Activated effector memory CD4-positive, alpha-beta T cell treated with anti-CD3 and anti-CD28 coated beads, Interleukin-2, amount 50 U/mL, for 16 hours (primary cell): Measurements from ENCODE around the gene VWA5B1.
"Not testable (repeated sequence)": the region's sequence is repeated elsewhere in the genome, so short reads cannot be mapped to it uniquely, and the experiment has no call there.

Experiments
- DNase-seq: peaks from one replicate; pipeline ENCODE4 v3.0.0-alpha.2; 2020

The VWA5B1 gene, protein sequence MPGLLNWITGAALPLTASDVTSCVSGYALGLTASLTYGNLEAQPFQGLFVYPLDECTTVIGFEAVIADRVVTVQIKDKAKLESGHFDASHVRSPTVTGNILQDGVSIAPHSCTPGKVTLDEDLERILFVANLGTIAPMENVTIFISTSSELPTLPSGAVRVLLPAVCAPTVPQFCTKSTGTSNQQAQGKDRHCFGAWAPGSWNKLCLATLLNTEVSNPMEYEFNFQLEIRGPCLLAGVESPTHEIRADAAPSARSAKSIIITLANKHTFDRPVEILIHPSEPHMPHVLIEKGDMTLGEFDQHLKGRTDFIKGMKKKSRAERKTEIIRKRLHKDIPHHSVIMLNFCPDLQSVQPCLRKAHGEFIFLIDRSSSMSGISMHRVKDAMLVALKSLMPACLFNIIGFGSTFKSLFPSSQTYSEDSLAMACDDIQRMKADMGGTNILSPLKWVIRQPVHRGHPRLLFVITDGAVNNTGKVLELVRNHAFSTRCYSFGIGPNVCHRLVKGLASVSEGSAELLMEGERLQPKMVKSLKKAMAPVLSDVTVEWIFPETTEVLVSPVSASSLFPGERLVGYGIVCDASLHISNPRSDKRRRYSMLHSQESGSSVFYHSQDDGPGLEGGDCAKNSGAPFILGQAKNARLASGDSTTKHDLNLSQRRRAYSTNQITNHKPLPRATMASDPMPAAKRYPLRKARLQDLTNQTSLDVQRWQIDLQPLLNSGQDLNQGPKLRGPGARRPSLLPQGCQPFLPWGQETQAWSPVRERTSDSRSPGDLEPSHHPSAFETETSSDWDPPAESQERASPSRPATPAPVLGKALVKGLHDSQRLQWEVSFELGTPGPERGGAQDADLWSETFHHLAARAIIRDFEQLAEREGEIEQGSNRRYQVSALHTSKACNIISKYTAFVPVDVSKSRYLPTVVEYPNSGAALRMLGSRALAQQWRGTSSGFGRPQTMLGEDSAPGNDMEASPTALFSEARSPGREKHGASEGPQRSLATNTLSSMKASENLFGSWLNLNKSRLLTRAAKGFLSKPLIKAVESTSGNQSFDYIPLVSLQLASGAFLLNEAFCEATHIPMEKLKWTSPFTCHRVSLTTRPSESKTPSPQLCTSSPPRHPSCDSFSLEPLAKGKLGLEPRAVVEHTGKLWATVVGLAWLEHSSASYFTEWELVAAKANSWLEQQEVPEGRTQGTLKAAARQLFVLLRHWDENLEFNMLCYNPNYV

DNA sequence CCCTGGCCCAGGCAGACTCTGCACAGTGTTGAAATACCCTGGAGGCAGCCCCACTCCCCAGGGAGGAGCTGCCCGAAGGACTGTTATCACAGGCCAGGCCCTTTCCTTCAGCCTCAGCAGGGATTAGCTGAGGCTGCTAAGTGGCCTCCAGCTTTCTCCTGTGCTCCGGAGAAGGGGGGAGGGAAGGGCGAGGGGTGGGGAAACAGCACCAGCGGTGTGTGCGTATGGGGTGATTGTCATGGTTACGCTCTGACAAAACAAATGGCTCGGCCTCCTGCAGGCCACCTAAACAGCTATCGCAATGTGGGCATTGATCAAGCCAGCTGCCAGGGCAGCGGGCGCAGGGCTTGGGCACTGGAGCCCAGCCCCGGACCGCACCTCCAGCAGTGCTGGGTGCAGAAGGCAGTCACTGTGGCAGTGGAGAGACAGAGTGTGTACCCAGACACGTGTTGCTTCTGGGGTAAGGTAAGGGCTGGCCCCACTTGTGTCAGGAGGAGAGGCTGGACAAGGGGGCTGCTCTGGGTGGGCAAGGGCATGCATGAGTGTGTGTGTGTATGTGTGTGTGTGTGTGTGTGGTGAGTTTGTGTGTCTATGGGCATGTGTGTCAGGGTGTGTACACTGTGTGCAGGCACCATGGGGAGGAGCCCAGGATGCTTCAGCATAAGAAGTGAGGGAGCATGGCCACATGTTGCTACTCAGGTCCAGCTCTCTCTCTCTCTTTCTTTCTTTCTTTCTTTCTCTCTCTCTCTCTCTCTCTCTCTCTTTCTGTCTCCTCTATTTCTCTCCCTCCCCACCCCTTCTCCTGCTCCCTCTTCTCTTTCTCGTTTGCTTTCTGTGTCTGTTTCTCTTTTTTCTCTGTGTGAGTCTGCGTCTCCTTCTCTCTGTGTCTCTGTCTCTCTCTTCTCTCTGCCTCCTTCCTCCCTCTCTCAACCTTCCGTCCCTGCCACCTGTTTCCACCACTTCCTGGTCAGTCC, at the start of gene VWA5B1:
VWA5B1 (plus strand) TSS at position 252 of the 974 bp plus-strand sequence. CDS start 19,727 bp downstream, outside the sequence.
- no peak for DNase-seq

DNA sequence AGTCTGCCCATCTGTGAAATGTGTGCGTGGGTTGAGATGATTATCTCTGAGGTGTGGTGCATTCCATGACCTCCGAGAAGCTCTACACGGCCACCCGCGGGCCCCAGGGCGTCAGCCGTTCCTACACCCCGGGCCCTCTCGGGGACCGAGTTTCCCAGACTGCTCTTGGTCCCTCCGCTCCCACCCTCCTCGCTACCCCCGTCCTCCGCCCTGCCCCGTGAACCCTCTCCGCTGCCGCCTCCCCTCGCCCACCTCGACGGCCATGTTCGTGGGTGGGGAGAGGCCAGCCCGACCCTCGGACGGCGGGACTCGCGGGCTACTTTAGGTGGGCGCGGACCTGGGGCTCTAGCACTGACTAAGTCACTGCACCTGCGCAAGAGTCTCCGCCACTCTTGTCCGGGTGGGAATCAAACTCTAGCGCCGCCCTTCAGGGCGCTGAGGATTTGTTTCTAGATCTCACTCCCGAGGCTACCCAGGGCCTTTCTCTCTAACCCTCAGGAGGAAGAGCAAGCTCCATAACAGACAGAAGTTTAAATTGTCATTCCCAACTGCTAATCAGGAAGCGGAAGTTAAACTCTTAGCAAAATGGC, 47.7 kb upstream of the VWA5B1 start:
- no peak for DNase-seq

DNA sequence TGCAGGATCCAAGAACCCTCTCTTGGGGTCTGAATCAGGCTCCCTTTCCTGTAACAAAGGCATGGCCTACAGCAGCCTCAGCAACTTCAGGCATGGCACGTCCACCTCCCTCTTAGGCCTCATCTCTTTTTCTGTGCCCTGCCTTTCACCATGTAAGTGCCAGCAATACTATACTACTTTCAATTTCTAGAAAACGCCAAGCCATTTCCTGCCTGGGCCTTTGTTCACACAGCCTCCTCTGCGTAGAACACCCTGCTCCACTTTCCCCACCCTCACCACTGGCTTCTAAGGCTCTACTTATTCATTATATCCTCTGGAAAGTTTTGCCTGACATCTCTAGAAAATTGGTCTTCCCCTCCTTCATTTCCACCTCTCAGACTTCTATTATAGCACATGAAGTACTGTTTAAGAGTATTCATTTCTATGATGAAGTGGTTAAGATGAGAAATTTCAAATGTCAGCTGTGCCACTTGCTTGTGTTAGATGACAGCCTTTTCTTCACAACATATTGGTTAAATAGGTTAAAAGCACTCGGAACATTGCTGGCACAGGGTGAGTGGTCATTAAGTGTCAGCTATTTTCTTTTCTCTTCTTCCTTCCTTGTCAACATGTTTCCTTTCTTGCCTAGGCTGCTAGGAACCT, 41.6 kb upstream of the VWA5B1 start:
- no peak for DNase-seq

GRCh38 chr1:20250340-20250989, 40.2 kb upstream of the VWA5B1 start:
- no peak for DNase-seq

- no peak for DNase-seq
These were observed 38.1 kb upstream of the VWA5B1 start for GRCh38 chr1:20252587-20252986.

GRCh38 chr1:20255666-20256065, 35.0 kb upstream of the VWA5B1 start:
- no peak for DNase-seq

DNA sequence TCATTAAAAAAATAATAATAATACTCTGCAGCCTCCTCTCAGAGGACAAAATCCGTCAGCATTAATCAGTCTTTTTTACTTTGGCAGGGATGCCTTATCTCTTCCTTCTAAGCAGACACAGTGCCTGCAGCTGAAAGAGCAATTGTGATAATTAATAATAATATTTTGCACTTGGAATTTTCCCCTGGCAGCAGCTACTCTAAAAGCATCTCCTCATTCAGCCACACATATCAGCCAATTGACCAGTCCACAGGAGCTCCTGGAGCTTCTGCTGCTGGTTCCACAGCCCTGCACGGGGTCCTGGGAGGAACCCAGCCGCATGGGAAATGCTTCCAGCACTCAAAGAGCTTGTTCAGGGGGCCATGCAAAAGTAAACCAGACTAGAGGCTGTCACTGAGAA, 31.0 kb upstream of the VWA5B1 start:
- DNase-seq = no peak

GRCh38 chr1:20261095-20261494, 29.6 kb upstream of the VWA5B1 start:
- DNase-seq = no peak

DNA sequence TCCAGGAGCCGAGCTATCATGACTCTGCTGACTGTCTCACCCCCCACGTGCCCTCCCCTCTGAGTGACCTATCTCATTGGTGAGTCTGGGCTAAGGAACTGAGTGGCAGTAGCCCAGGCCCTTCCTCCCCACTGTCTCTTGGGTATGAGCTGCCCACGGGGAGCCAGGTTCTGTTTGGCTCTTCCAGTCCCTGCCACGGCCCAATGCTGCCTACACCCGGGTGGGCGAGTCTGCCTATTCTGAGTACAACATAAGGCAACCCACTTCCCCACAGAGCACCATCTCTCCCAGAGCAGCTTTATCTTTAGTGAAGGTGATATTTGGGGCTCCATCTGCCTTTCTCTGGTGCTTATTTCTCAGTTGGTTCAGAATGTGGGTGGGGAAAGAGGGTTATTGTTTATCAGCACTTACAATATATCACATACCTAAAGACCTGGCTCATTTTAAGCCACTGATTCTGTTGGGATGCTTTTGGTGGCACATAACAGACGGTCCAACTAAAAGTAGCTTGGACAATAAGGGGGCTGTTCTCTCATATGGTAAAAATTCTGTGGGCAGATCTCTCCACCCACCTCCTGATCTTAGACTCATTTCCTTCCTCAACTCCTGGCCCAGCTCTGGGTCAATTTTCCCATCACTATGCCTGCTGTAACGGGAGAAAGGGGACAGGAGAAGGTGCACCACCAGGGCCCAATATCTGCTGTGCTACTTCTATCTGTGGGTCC, 27.7 kb upstream of the VWA5B1 start:
- DNase-seq = no peak

- no peak for DNase-seq
These were observed 25.4 kb upstream of the VWA5B1 start for GRCh38 chr1:20265250-20265649.

GRCh38 chr1:20266141-20266540, 24.5 kb upstream of the VWA5B1 start:
- DNase-seq = no peak

GRCh38 chr1:20266642-20267041, 24.0 kb upstream of the VWA5B1 start:
- no peak for DNase-seq

DNA sequence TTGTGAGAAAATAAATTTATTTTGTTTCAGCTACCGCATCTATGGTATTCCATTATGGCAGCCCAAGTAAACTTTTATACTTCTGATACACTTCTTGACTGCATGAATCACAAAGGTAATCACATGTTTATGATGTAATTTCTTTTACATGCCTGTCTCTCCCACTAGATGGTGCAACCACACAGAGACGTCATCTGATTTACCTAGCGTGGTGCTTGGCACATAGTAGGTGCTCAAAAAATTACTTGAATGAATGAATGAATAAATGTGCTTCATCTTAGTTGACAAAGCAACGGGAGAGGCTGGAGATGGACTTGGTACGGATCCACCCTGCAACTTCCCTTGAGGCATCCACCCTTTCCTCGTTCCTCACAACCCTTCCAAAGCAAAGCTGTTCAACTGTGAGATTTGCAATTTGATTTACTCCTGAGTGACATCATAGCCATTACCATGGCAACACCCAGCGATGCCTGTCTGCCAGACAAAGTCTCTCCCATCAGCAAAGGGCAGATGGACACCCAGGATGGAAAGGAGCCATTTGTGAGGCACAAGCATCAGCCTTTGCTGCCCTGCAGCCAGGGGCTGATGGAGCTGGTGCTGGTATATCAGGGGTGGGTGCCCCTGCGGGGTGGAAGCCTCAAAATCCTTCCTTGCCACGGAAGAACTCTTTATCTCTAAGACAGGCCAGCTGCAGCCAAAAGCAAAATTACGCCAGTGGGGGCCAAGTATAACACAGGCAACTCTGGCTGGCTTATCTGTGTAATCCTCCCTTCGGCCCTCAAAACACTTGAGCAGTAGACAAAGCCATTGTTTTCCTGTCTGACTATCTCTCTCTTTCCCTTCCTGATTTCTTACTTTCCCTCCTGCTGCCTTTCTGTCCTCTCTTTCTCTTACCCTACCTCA, 18.9 kb upstream of the VWA5B1 start:
- no peak for DNase-seq

DNA sequence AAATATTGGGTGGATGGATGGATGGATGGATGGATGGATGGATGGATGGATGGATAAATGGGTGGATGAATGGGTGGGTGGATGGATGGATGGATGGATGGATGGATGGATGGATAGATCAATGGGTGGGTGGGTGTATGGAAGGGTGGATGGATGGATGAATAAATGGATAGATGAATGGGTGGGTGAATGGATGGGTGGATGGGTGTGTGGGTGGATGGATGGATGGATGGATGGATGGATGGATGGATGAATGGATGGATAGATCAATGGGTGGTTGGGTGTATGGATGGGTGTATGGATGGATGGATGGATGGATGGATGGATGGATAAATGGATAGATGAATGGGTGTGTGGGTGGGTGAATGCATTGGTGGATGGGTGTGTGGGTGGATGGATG, 17.0 kb upstream of the VWA5B1 start:
- DNase-seq = not testable (repeated sequence)

GRCh38 chr1:20275319-20275925, 15.3 kb upstream of the VWA5B1 start:
- DNase-seq = no peak

DNA sequence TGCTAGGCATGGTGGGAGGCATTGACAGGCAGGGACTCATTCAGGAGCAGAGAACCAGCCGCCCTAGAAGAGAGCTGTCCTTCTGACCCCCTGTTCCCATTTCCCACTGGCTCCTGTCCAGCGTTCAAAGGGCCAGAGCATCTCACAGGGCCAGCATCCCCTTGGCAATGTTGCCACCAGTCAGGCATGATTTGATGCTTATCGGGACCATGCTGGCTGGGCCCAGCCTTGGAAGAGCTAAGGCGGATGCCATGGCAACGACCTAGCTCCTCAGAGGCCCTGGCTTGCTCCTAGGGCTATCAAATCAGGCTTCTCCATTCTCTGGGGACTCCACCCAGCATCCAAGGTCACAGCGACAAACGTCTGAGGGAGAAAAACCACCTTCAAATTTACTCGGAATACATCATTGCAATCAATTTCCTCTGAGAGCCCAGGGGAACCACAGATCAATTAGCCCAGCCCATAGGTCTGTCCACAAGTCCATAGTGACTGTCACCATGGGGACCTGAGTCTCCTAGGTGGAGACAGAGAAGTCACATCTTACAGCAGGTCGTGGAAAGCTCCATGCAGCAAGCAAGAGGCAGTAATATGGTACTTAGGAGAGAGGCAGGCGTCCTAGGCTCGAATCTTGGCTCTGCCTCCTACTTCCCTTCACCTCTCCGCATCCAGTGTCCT, 14.1 kb upstream of the VWA5B1 start:
- DNase-seq = no peak

GRCh38 chr1:20278692-20279130, 12.0 kb upstream of the VWA5B1 start:
- DNase-seq = no peak

DNA sequence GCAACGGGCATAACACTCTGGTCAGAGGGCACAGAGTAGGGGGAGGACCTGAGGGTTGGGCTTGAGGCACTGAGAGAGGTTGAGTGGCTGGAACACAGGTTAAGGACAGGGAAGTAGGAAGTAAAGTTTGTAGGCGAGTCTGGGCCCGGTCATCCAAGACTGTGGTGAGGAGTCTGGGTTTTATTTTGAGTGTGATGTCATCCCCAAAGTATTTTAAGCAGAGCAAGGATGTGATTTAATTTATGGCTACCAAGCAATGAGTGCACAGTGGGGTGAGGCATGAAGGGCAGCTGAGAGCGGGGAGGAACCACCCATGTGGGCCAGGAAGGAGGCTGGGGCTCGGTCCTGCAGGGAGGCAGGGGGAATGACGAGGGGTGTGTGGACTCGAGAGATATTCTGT, 11.2 kb upstream of the VWA5B1 start:
- no peak for DNase-seq
